G401 (cell line): ENCODE results near the gene INTS13. TPM values are rescaled to one million over a fixed set of nuclear protein-coding genes. Genes with fewer than 3 reads are reported as not detected.
A peak's percentile ranks its signal among the peaks of the same experiment; 100 is the strongest.
"Not testable (repeated sequence)": the region's sequence is repeated elsewhere in the genome, so short reads cannot be mapped to it uniquely, and the experiment has no call there.

Experiments used
- DNase-seq: peaks from one replicate; pipeline ENCODE4 v3.0.0-alpha.2; 2015; ENCODE audit warnings: low spot score
- in situ Hi-C: cut with HindIII; loops from 2 replicates; pipeline ENCODE4 v1.10.0; 2016; ENCODE audit warnings: low sequenced_read_pairs, mixed read lengths
- total RNA-seq: library from RNA; depleted of rRNA; stranded (reverse); fragments of >200 nt; shearing (Covaris generic); gene quantifications from 2 replicates; pipeline ENCODE4 v1.2.3, GENCODE V29; 2014

Gene INTS13
- total RNA-seq, 1 experiment from 2014 or later: 58.6 TPM

DNA sequence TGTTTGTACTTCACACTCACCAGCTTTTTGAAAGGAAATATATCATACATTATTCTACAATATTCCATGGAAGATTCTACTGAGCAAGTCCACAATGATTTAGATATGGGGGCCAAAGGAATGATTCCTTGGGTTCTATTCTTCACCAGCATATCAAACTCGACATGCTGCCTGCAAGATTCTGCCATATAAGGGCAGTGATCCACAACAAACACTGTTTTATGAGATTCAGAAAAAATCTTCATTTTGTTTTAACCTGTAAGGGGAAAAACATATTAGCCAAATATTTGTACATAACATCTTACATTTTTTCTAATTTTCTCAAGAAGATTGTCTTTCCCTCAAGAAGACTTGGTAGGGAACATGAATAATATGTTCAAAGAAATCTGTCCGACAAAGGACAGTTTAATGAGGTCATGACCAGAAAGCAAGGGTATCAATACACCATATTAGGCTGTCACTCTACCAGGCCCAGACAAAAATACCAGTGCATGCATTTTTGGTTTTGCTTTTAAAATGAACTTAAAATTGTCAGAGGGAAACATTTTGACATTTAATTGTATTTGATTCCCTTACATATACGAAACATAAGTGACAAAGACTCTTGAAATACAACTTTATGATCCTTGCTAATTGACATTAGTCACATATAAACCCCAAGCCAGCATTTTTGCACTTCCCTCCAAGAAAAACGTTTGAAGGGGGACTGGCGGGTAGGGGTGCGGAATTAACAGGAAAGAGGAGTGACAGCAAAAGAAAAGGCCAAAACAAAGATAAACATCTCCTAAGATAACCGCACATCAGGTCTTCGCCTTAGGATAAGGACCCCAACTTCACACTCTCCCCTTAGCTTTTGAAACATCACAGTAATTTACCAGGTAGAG lies 980 bp downstream of the INTS13 start:
- DNase-seq: peak; percentile 9
- in situ Hi-C loops: no loop called here

DNA sequence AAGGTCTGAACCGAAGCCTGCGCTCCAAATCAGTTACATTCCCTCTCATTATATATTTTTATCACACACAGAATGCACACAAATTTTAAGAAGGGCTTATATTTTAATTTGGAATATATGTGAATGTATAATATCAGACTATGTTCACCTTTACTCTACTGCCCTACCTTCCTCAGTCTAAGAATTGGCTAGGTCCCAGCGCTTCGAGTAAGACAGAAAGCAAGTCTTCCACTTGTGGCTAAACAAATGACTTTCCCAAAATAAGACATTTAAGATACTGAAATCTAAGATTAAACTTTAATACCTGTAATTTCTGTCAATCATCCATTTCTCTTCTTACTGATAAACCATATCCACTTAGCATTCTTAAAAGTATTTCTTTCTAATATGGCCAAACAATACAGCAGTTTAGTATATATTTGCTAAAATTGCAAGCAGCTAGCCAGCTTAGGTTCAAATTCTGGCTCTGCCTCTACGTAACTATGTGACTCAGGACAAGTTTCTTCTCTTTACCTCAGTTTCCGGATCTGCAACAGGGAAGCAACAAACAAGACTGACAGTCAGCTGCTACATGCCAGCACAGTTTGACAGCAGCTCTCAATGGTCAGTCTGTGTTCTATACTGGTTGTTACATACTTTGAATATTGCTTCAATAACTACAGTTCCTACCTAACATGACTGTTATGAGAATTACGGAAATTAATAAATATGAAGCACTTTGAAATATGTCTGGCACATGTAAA lies 2.0 kb downstream of the INTS13 start:
- no peak for DNase-seq
- in situ Hi-C loops: no loop called here

DNA sequence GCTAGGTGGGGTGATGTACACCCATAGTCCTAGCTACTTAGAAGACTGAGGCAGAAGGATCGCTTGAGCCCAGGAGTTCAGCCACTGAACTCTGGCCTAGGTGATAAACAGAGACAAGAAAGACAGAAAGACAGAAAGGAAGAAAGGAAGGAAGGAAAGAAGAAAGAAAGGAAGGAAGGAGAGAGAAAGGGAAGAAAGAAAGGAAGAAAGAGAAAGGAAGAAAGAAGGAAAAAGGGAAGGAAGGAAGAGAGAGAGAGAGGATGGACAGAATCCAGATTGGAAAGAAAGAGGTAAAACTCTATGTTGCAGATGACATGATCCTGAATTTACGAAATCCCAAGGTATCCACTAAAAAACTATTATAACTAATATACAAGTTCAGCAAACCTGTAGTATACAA lies 8.2 kb downstream of the INTS13 start:
- in situ Hi-C loops: no loop called here
- DNase-seq: no peak

DNA sequence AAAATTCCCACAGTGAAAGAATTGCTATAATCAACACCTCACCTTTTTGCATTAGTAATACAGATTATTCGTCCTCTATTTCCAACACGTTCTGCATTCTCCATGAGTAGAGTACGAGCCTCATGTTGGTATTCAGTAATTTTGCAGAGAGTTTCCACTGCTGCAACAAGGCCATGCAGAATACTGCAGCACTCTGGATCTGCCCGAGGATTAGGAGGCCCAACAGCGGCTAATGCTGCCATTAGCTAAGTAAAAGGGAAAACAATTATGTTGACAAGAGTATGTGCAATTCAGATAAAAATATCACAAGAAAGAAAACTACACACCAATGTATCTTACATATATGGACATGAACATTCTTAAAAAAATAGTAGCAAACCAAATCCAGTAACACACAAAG lies 9.1 kb downstream of the INTS13 start:
- no peak for DNase-seq
- in situ Hi-C loops: no loop called here

DNA sequence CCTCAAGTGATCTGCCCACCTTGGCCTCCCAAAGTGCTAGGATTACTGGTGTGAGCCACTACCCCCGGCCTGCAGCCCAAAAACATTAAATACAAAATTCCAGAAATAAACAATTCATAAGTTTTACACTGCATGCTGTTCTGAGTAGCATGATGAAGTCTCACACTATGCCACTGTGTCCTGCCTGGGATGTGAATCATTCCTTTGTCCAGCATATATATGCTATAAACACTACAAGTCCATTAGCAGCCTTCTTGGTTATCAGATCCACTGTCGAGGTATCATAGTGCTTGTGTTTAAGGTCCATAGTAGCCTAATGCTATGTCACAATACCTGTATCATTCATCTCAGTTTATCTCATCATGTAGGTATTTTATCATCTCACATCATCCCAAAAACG lies 15.9 kb downstream of the INTS13 start:
- no peak for DNase-seq
- in situ Hi-C loops: no loop called here

DNA sequence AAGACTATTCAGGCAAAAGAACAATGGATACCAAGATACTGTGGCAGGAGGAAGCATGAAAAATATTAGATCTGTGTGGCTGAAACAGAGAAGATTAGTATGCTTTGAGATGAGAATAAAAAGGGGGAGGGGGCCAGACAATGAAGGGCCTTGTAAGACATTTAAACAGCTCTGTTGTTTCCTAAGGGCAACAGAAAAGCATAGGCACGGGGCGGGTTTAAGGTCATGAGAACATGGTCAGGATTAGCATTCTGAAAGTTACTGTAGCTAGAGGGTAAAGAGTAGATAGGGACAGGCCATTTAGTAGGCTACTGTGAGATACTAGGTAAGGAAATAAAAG lies 18.6 kb downstream of the INTS13 start:
- DNase-seq: no peak
- in situ Hi-C loops: no loop called here

DNA sequence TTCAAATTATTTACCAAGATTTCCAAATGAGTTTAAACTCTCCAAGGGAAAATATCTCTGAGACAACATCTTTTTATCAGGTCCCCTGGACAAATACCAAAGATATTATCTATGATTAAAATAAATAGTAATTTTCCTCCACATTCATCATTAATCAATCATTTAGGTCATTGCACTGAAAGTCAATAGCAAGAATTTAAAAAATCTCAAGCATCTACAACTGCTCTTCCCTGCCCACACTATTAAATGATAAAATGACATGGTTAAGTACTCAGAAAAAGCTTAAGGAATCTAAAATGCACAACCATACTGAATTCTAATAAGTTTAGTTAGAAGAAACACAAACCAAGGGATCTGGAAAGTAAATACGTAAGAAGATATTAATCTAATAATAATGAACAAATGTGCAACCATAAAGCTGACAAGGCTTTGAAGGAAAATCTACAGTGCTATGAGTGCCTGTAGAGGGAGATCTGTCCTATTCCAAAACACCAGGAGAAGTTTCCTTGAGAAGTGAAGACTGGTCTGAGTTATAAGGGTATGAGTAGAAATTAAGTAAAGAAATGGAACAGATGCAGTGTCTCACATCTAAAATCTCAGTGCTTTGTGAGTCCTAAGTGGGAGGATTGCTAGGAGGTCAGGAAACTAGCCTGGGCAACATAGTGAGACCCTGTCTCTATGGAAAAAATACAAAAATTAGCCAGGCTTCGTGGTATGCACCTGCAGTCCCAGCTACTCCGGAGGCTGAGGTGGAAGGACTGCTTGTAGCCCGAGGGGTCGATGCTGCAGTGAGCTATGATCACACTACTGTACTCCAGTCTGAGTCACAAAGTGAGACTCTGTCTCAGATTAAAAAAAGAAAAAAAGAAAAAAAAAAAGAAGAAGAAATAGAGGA lies 19.2 kb downstream of the INTS13 start:
- no peak for DNase-seq
- in situ Hi-C loops: no loop called here

DNA sequence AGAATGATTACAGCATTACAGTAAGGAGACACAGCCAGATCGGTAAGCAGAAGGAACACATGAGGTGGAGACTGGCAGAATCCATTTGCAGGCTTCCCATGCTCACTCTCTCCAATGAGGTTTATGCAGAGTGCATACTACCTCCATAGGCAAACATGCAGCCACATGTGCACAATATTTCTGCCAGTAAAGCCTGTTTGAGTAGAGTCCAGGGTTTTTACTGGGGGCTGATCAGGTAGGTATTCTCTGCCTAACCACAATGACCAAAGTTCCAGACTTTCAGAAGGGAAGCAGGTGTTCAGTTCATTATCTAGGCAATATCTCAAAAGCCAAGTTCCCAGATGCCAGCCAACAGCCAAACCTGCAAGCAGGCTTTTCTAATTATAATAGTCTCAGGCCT lies 31.1 kb downstream of the INTS13 start:
- in situ Hi-C loops: no loop called here
- peak; percentile 37 for DNase-seq

DNA sequence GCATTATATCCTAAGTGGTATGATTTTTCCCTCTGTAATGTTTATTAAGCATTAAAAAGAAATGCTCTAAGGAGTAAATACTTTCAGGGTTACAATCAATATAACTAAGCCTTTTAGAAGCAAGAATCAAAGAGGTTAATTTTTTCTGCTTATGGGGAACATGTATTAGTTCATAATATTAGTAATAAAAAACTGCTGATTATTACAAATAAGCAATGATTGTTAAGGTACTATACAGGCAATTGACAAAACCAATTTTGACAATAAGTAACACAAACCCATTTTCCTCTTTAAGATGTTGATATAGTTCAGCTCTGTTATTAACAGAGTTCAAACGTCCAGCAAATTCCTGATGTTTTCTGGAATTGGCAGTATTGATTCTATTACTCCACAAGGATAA lies 31.8 kb downstream of the INTS13 start:
- no peak for DNase-seq
- in situ Hi-C loops: no loop called here

DNA sequence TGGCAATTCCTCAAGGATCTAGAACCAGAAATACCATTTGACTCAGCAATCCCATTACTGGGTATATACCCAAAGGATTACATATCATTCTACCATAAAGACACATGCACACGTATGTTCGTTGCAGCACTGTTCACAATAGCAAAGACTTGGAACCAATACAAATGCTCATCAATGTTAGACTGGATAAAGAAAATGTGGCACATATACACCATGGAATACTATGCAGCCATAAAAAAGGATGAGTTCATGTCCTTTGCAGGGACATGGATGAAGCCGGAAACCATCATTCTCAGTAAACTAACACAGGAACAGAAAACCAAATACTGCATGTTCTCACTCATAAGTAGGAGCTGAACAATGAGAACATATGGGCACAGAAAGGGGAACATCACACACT lies 34.4 kb downstream of the INTS13 start:
- DNase-seq, in situ Hi-C loops: not testable (repeated sequence)

DNA sequence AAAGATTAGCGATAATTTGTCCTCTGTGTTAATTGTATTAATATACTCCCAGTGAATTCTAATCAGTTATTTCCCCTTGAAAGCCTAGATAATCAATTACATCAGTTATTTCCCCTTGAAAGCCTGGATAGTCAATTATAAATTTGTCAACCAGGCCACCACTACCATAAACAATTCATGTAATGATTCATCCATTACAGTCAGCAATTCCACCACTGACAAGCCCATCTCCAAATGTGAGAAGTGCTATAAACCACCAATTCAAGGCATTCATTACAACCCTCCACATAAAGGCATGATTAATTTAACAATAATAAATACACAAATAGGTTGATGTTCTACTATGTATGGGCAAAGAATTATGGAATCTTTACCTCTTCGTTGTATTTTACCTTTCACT lies 40.9 kb downstream of the INTS13 start:
- DNase-seq: no peak
- in situ Hi-C loops: no loop called here

DNA sequence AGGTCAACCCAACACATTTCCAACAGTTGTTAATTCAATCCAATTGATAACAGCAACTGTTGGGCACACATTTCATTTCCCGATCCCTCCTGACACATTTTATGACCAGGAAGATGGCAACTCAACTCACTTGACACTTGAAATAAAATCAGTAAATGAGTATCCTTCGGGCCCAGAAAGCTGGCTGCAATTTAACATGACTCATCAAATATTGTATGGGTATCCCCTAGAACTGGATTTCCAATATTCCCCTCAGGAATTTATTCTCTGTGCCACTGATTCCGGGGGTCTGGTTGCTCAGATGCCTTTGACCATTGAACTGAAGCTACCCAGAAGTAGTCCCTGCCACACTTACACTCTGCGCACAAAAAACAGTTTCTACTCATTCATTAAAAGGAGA lies 42.1 kb downstream of the INTS13 start:
- in situ Hi-C loops: no loop called here
- no peak for DNase-seq

DNA sequence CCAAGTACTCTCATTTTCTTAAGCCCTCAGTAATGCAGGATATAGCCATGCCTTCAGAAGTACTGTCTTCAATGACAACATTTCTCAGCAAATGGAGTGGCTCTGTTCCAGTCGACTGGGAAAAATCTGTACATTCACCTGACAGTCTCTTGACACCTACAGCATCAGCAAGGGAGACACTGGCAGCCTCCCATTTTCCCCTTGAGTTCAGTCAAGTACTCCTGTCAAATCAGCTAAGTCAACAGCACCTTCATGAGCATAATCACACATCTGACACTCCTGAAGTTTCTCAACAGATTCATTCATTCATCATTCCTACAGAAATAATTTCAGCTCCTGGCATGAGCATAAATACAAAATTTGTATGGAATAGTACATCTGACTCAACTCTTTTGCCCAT lies 46.1 kb downstream of the INTS13 start:
- in situ Hi-C loops: no loop called here
- no peak for DNase-seq

DNA sequence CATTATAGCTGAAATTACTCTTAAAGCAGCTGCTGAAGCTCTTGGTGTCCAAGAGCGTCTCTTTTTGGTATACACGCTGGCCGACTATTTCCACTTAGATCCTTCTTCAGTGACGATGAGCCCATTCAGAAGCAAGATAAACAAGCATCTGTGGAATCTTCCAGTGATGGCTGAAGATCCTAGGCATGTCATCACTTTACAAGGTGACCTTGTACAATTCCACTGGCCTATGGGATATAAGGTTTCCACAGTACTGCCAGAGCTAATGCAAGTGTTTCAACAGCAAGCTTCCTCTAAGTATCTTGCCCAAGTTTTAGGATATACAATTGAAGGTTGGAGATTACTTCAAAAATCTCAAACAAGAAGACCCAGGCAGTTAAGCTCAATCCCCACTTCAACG lies 47.0 kb downstream of the INTS13 start:
- no peak for DNase-seq
- in situ Hi-C loops: no loop called here

DNA sequence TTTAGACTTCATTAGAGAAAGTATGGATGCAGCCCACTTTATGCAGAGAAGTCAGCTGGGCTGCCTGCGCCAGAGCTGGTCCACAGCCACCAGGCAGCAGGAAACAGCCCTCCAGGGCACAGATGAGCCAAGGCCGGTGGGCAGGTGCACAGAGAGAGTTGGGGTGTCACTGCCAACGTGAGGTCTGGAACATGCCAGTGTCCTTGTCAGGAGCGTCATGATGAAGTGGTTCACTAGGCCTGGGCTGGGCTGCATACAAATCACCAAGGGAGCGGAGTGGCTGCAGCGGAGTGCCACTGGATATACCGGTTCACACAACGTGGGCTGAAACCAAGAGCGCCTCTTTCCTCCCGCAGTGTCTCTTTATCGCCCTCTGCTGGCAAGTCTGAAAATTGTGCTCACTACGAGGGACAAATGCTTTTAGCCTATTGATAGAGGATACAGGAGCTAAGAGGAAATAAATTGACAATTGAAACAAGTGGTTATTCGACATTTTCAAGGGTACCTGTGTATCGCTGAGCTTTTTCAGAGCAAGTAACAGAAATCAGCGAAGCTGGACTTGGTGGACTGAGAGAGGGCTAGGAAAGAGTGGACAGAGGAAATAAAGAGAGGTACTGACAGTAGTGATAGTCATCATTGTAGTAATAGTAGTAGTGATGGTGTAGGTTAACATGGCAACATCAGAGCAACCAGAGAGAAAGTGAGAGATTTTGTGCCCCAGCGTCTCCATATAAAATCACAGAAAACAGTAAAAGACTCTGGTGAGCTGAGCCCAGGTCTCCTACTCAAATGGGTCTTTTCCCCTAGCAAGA lies 52.8 kb downstream of the INTS13 start:
- in situ Hi-C loops: no loop called here
- peak; percentile 87 for DNase-seq

DNA sequence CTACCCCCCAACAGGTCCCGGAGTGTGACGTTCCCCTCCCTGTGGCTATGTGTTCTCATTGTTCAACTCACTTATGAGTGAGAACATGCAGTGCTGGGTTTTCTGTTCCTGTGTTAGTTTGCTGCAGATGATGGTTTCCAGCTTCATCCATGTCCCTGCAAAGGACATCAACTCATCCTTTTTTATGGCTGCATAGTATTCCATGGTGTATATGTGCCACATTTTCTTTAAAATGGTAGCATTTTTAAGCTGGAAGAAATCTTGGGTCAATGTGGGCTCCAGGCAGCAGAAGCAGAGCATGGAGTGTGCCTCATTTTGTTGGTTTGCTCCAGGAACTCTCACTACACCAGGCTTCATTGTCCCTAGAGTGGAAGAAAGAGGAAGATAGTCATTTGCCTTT lies 57.2 kb downstream of the INTS13 start:
- in situ Hi-C loops: no loop called here
- no peak for DNase-seq

DNA sequence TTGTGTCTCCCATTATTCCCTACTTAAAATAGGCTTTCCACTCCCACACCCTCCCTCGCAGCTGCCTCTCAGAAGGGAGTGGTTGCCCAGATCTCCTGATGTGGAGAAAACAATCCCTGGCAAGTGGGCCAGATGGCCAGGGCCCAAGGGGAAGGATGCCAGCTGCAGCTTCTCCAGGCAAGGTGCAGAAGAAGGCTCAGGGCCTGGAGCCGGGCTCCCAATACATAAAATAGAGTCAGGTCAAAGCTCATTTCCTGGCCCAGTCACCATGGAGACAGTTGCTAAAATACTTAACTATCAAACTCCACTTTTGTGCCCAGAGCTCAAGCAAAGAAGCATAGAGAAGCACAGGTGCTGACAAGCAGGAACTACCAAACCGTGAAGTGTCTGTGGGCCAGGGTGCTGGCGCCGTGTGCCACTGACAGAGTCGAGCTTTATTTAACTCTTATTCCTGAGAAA lies 59.1 kb downstream of the INTS13 start:
- peak; percentile 29 for DNase-seq
- in situ Hi-C loops: no loop called here

DNA sequence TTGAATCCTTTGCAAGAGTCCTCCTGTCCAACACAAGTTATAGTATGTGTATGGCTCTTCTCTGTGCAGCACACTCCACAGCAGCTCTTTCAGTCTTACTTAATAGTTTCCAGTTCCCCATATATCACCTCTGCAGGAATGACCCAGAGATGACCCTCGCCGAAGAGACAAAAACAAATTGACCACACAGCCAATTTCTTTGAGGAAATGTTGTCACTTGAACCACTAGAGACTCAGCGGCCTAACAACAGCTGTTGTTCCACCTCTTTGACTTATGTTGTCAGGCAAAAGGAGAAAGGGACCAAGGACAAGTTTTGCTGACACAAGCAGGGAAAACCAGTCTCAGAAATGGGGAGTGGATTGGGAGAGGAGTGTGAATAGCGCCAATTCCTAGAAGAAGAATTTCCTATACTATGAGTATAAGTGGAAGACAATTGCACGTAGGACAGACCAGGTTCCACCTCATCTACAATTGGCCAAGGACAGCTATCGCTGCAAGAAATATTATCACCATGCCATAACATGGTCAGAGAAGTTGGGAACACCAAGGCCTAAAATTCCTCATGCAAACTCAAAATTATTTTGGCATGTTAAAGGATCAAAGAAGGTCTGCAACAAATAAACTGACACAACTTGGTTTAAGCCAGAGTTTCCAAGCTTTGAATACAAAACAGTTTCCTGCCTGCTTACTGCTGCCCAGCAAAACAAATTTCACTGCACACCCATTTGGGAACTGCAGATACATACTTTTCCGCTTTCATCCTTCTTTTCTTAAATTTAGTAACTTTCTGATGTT lies 63.1 kb downstream of the INTS13 start:
- in situ Hi-C loops: no loop called here
- no peak for DNase-seq
